GM12864 (cell line): ENCODE measurements around the gene ABHD12.

Experiments
- DNase-seq: peaks from one replicate; pipeline ENCODE4 v3.0.0-alpha.2; 2011; ENCODE audit warnings: low read depth
- H3K4me3 ChIP-seq: 2 replicates; pipeline ENCODE4 v1.5.1; 2011; ENCODE audit warnings: mild to moderate bottlenecking, low read depth, low read length, control low read depth
- TF ChIP-seq, protein P1 (sequence below): IDR thresholded peaks from 2 replicates; pipeline ENCODE4 v1.5.1; 2011; ENCODE audit warnings: low read depth, mild to moderate bottlenecking, moderate library complexity, low read length, control low read depth, inconsistent platforms; ENCODE audit errors: missing control alignments

Gene ABHD12

DNA sequence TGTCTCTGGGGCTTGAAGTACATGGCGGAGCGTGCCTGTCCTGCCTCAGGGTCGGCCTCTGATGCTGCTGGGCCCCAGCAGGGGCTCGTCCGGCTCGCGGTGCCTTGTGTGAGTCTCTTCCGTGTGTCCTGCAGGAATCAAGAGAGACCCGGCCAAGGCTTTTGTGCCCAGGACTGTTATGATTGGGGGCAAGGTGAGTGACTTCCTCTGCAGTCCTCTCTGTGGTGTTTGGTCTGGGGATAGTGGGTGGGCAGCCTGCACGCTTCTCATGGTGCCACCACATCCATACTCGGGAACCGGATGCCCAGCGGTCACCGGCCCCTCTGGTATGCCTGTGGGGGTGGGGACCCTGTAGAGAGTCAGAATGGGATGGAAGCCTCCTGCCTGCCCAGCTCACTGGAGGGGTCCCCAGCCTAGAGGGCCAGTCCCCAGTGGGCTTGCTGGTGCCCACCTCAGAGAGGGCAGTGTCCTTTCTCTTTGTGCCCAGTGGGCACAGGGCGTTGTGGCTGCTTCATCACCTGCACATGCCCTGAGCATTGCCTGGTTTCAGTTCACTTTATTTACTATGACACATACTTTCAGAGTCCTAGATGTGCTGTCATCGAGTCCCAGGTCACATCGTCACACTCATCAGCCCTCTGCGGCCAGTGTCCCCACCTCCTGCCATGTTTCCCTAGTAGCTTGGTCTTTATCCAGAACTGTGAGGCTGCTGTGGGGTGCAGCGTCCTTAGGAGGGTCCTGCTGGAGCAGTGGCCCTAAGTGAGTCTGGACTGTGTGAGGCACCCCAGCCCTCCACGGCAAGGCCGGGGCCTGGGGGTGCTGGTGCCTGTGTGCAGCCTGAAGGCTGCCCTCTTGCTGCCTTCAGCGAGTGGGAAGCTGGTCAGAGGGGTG, 102.1 kb downstream of the ABHD12 start:
- DNase-seq, result no peak
- H3K4me3 ChIP-seq, result no peak overlapping the region
- TF ChIP-seq, protein P1, sequence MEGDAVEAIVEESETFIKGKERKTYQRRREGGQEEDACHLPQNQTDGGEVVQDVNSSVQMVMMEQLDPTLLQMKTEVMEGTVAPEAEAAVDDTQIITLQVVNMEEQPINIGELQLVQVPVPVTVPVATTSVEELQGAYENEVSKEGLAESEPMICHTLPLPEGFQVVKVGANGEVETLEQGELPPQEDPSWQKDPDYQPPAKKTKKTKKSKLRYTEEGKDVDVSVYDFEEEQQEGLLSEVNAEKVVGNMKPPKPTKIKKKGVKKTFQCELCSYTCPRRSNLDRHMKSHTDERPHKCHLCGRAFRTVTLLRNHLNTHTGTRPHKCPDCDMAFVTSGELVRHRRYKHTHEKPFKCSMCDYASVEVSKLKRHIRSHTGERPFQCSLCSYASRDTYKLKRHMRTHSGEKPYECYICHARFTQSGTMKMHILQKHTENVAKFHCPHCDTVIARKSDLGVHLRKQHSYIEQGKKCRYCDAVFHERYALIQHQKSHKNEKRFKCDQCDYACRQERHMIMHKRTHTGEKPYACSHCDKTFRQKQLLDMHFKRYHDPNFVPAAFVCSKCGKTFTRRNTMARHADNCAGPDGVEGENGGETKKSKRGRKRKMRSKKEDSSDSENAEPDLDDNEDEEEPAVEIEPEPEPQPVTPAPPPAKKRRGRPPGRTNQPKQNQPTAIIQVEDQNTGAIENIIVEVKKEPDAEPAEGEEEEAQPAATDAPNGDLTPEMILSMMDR, result no peak

DNA sequence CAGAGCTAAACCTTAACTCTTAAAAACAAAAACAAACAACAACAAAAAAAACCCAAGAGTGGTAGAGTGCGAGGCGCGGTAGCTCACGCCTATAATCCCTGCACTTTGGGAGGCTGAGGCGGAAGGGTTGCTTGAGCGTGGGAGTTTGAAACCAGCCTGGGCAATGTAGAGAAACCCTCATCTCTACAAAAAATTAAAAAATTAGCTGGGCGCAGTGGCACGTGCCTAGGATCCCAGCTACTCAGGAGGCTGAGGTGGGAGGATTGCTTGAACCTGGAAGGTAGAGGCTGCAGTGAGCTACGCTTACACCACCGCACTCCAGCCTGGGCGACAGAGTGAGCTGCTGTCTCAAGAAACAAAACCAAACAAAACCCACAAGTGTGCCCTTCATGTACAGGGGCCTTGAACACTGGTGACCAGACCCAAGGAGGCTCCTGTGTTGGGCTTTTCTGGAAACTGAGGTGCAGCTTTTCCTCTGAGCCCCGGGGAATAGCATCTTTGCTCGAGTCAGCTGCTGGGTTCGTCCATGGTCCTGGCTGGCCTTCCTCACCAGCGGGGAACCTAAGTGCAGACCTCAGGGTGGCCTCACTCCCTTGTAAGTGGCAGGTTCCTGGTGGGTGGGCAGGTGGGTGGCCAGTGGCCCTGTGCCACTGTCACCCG, 102.9 kb downstream of the ABHD12 start:
- DNase-seq, result no peak
- TF ChIP-seq, protein P1, result no peak

DNA sequence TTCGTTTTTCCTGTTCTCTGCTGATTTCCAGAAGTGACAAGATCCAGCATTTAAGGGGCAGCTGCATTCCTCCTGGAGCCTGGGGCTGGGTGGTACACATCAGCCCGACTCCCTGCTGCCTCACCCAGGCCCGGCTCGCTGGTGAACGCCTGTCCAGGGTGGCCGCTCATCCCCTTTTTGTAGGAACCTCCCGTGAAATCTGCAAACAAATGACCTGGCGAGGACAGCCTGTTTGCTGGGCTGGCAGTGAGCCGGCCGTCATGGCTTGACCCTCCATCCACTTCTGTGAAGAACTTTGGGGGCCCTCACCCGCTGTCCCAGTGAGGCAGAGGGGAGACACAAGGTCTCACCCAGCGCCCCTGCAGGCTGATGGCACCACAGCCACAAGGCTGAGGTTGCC, 103.7 kb downstream of the ABHD12 start:
- no peak for DNase-seq
- no peak overlapping the region for H3K4me3 ChIP-seq
- TF ChIP-seq, protein P1, result no peak

More for the DNA sequence above, 102.9 kb downstream of the ABHD12 start:
- no peak overlapping the region for H3K4me3 ChIP-seq

DNA sequence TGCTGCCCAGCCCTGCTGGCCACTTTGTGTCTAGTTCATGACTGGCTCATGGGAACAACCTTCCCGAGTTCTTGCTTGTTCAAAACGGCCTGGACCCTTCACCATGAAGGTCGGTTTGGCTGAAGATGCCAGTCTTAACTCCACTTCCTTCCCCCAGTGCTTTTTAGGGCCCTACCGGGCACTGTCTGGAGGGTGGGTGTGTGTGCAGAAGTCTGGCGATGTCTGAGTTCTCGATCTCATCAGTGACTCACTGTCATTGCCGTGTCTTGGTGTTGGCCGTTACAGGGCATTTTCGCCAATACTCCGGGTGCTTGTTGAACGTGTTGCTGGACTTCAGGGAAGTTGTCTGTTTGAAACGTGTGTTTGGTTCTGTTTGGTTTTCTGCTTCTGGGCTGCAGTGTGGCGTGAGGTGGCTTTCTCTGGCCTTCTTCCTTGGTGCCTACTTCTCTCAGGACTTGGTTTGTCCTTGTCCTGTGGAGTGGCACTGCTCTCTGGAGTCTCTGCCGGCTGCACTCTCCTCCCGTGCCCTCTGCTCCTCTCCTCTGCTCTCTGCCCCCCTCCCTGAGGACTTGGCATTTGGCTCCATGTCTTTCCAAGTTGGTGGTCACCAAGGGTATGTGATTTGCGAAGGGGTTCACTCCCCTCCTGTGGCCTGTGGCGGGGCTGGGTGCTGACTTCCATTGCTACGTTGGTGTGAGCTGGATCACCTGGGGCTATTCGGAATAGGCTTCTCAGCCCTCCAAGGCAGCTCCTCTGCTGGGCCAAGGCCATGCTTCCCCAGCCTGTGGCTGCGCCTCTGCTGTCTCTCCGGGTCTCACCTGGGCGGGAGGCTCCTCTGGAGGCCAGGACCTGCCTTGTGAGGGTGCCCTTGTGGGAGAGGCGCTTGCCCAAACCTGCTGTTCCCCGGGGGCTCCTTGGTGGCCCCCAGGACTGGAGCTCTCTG, 104.5 kb downstream of the ABHD12 start:
- TF ChIP-seq, protein P1, result no peak
- no peak overlapping the region for H3K4me3 ChIP-seq
- no peak for DNase-seq

DNA sequence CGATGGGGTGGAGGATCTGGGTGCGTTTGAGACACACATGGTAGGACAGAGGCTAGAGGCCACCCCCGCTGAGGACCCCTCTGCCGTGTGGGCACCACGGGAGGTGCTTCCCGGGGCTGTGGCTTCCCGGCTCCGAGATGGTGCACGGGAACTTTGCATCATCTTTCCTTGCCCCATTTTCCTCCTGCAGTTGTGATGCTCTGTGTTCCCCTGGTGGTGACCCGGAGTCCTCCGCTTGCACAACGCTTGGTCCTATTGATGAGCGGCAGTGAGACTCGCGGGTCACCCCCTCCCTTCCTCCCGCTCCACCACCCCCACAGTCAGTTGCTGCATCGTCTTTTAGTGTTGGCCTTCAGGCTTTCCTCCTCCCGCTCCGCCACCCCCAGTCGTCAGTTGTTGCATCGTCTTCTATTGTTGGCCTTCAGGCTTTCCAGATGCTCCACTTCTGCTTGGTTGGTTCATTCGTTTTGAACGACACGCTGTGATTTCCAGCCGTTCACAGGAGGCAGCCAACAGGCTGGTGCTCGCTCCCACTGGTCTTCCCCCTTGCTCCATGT, 105.5 kb downstream of the ABHD12 start:
- no peak for DNase-seq
- H3K4me3 ChIP-seq, result no peak overlapping the region
- TF ChIP-seq, protein P1, result no peak

DNA sequence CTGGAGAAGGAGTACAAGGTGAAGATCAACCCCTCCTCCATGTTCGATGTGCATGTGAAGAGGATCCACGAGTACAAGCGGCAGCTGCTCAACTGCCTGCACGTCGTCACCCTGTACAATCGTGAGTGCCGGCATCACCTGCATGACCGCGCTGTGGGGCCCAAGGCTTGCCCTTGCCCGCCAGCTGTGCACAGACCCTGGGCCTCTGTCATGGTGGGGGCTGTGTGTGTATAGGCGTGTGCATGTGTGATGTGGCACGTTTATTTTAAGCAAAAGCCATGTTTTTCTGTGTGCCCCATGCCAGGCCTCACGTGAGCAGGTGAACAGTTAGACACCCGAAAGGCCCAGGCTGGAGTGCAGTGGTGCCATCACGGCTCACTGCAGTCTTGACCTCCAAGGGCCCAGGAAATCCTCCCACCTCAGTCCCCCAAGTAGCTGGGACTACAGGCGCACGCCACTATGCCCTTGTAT, 106.5 kb downstream of the ABHD12 start:
- no peak overlapping the region for H3K4me3 ChIP-seq
- TF ChIP-seq, protein P1, result no peak
- no peak for DNase-seq
